Mesothelial cell of epicardium (in vitro differentiated cells): ENCODE results near the gene ERG. TPM values are rescaled to one million over a fixed set of nuclear protein-coding genes. Genes with fewer than 3 reads are reported as not detected.

Experiments used
- DNase-seq, 2 experiments: peaks; one replicate each; pipeline ENCODE4 v3.0.0; 2021; ENCODE audit warnings: low spot score in 2 of 2; ENCODE audit not compliant: unreplicated experiment in 2 of 2
- H3K27ac Mint-ChIP-seq: 2 replicates; pipeline ENCODE4 v1.8.0; 2021; ENCODE audit warnings: mixed read lengths
- H3K27me3 Mint-ChIP-seq: 2 replicates; pipeline ENCODE4 v1.8.0; 2021; ENCODE audit warnings: low read depth, mixed read lengths
- H3K36me3 Mint-ChIP-seq: 2 replicates; pipeline ENCODE4 v1.8.0; 2021; ENCODE audit warnings: mixed read lengths
- H3K4me1 Mint-ChIP-seq: 2 replicates; pipeline ENCODE4 v1.8.0; 2021; ENCODE audit warnings: mixed read lengths
- H3K4me3 Mint-ChIP-seq: 2 replicates; pipeline ENCODE4 v1.8.0; 2021; ENCODE audit warnings: mild to moderate bottlenecking, moderate library complexity, mixed read lengths
- H3K9me3 Mint-ChIP-seq: 2 replicates; pipeline ENCODE4 v1.8.0; 2021; ENCODE audit warnings: mixed read lengths
- CTCF ChIP-seq: fragments of 200-600 bp; sonication (generic); IDR thresholded peaks from one replicate; pipeline ENCODE4 v1.5.0; 2021; ENCODE audit warnings: antibody characterized with exemption; ENCODE audit not compliant: unreplicated experiment
- total RNA-seq: library from RNA; stranded (reverse); gene quantifications from 3 replicates; pipeline ENCODE4 v1.2.1, GENCODE V29; 2021

ERG gene
- total RNA-seq, 1 donor from 2014 or later = 2.5 TPM

- Mint-ChIP-seq H3K36me3 (no peaks in the 10 kb centered on the region), H3K4me1 (peaks cover 5% of the 10 kb centered on the region), H3K9me3 (no peaks in the 10 kb centered on the region), H3K4me3 (no peak overlapping the region), H3K27ac (no peak overlapping the region), H3K27me3 (peaks cover 27% of the 10 kb centered on the region)
- DNase-seq = no peak
- no peak for TF ChIP-seq CTCF
Observed at GRCh38 chr21:38533887-38534286, 35.6 kb upstream of the ERG start.

GRCh38 chr21:38531591-38531990, 33.3 kb upstream of the ERG start:
- peaks cover 5% of the 10 kb centered on the region for H3K4me1 Mint-ChIP-seq
- no peak overlapping the region for H3K27ac Mint-ChIP-seq
- H3K9me3 Mint-ChIP-seq = no peaks in the 10 kb centered on the region
- DNase-seq = no peak
- TF ChIP-seq CTCF = no peak
- H3K27me3 Mint-ChIP-seq = peaks cover 18% of the 10 kb centered on the region
- no peaks in the 10 kb centered on the region for H3K36me3 Mint-ChIP-seq
- no peak overlapping the region for H3K4me3 Mint-ChIP-seq

- Mint-ChIP-seq H3K4me1 (peaks cover 5% of the 10 kb centered on the region), H3K36me3 (no peaks in the 10 kb centered on the region), H3K27me3 (peaks cover 13% of the 10 kb centered on the region), H3K27ac (no peak overlapping the region), H3K4me3 (no peak overlapping the region), H3K9me3 (no peaks in the 10 kb centered on the region)
- TF ChIP-seq CTCF = no peak
- no peak for DNase-seq
Observed at GRCh38 chr21:38531039-38531541, 32.8 kb upstream of the ERG start.

- no peaks in the 10 kb centered on the region for H3K36me3 Mint-ChIP-seq
- H3K4me3 Mint-ChIP-seq = no peak overlapping the region
- no peak for DNase-seq
- H3K4me1 Mint-ChIP-seq = peaks cover 5% of the 10 kb centered on the region
- peaks cover 27% of the 10 kb centered on the region for H3K27me3 Mint-ChIP-seq
- H3K9me3 Mint-ChIP-seq = no peaks in the 10 kb centered on the region
- no peak for TF ChIP-seq CTCF
- H3K27ac Mint-ChIP-seq = no peak overlapping the region
Observed at GRCh38 chr21:38527737-38528136, 29.5 kb upstream of the ERG start.

GRCh38 chr21:38525454-38525853, 27.2 kb upstream of the ERG start:
- Mint-ChIP-seq H3K36me3 (no peaks in the 10 kb centered on the region), H3K27me3 (peaks cover 39% of the 10 kb centered on the region), H3K4me3 (no peak overlapping the region), H3K9me3 (no peaks in the 10 kb centered on the region), H3K27ac (no peak overlapping the region), H3K4me1 (no peaks in the 10 kb centered on the region)
- no peak for DNase-seq
- TF ChIP-seq CTCF = no peak
